ENCODE data around the gene LIN7A.

The LIN7A gene

GRCh38 chr12:80943338-80943737 is 5.6 kb upstream of the LIN7A start:
- Histone ChIP-seq H3K36me3 (ENCODE audit: insufficient read depth, low read length) (no peaks in the 10 kb centered on the region), H3K9me3 (ENCODE audit: insufficient read depth, low read depth, low read length) (no peaks in the 10 kb centered on the region), H3K79me2 (ENCODE audit: insufficient read depth, low read length) (no peaks in the 10 kb centered on the region), H3K9me2 (replicated peaks; ENCODE audit: low read depth, low read length) (no peaks in the 10 kb centered on the region), H4K20me1 (ENCODE audit: insufficient read depth, low read length, poor library complexity, severe bottlenecking) (no peaks in the 10 kb centered on the region), H3K4me2 (ENCODE audit: low read depth, low read length, poor library complexity, severe bottlenecking) (no peak overlapping the region), H3K27me3 (ENCODE audit: insufficient read depth, low read length, poor library complexity, severe bottlenecking) (no peaks in the 10 kb centered on the region), H2AFZ (ENCODE audit: low read length) (no peak overlapping the region), H3K9ac (ENCODE audit: low read depth, low read length, poor library complexity, severe bottlenecking) (no peak overlapping the region), H3K4me1 (ENCODE audit: insufficient read depth, low read length, poor library complexity, severe bottlenecking) (no peaks in the 10 kb centered on the region), H3K4me3 (ENCODE audit: low read length, poor library complexity, severe bottlenecking) (no peak overlapping the region), H3F3A (ENCODE audit: low read depth) (no peaks in the 10 kb centered on the region)
- no peak for TF ChIP-seq CTCF (conservative IDR thresholded peaks at IDR 0.05; ENCODE audit: low read length)
- TF ChIP-seq EZH2phosphoT487 (IDR thresholded peaks at IDR 0.05; ENCODE audit: borderline replicate concordance), result no peak

DNA sequence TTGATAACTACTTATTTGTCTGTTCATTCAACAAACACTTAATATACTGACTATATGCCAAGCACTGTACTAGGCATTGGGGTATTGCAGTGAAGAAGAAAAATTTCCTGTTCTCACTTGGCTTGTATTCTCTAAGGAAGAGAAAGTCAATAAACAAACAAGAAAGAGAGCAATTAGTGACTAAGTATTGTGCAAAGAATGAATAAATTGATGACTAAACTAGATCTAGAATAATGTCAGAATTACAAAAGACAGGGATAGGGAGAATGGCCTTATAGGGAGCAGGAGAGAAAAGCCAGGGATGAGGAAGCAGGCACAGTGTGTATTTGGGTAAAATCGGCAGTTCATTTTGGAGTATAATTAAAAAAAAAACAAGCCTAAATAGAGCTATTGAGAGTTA is 4.2 kb upstream of the LIN7A start:
- Histone ChIP-seq H2AFZ (ENCODE audit: low read length) (no peak overlapping the region), H3K9ac (ENCODE audit: low read depth, low read length, poor library complexity, severe bottlenecking) (no peak overlapping the region), H3K4me1 (ENCODE audit: insufficient read depth, low read length, poor library complexity, severe bottlenecking) (no peaks in the 10 kb centered on the region), H4K20me1 (ENCODE audit: insufficient read depth, low read length, poor library complexity, severe bottlenecking) (no peaks in the 10 kb centered on the region), H3K36me3 (ENCODE audit: insufficient read depth, low read length) (no peaks in the 10 kb centered on the region), H3K79me2 (ENCODE audit: insufficient read depth, low read length) (no peaks in the 10 kb centered on the region), H3K4me3 (ENCODE audit: low read length, poor library complexity, severe bottlenecking) (no peak overlapping the region), H3K9me2 (replicated peaks; ENCODE audit: low read depth, low read length) (no peaks in the 10 kb centered on the region), H3F3A (ENCODE audit: low read depth) (no peaks in the 10 kb centered on the region), H3K9me3 (ENCODE audit: insufficient read depth, low read depth, low read length) (no peaks in the 10 kb centered on the region), H3K4me2 (ENCODE audit: low read depth, low read length, poor library complexity, severe bottlenecking) (no peak overlapping the region), H3K27me3 (ENCODE audit: insufficient read depth, low read length, poor library complexity, severe bottlenecking) (no peaks in the 10 kb centered on the region)
- TF ChIP-seq EZH2phosphoT487 (IDR thresholded peaks at IDR 0.05; ENCODE audit: borderline replicate concordance) (no peak), CTCF (conservative IDR thresholded peaks at IDR 0.05; ENCODE audit: low read length) (no peak)

DNA sequence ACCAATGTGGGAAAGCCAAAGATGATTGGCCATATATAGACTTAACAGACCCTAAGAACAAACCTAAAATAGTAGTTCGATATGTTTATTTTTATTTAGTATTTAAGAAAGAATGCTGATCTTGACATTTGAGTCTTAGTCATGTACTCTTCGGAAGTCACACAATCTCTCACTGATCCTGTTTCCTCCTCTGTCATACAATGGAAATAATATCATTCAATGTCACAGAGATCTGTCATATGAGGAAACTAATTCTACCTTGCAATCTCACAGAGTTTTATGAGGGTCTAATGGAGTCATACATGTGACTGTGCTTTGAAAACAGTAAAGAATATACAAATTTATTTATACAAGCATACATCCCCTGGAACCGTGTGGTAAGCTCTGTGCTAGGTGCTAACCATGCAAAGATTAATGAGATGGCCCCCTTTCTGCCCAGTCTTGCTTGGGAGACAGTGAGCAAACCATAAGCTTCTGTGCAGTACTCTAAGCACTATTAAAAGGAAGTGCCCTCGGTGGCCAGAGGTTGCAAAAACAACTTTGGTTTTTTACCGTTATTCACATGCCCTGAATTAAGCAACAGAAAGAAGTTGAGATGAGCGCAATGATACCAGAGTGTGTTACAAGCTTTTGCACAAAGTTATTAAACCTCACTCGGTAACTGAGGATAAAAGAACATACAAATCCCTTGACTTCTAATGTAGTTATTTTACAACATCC is 1.7 kb upstream of the LIN7A start:
- TF ChIP-seq CTCF (conservative IDR thresholded peaks at IDR 0.05; ENCODE audit: low read length) (no peak), EZH2phosphoT487 (IDR thresholded peaks at IDR 0.05; ENCODE audit: borderline replicate concordance) (no peak)
- H4K20me1 ChIP-seq (ENCODE audit: insufficient read depth, low read length, poor library complexity, severe bottlenecking), result no peaks in the 10 kb centered on the region
- no peaks in the 10 kb centered on the region for H3K9me3 ChIP-seq (ENCODE audit: insufficient read depth, low read depth, low read length)
- no peak overlapping the region for H3K4me3 ChIP-seq (ENCODE audit: low read length, poor library complexity, severe bottlenecking)
- no peaks in the 10 kb centered on the region for H3K79me2 ChIP-seq (ENCODE audit: insufficient read depth, low read length)
- no peaks in the 10 kb centered on the region for H3K9me2 ChIP-seq (replicated peaks; ENCODE audit: low read depth, low read length)
- H3K36me3 ChIP-seq (ENCODE audit: insufficient read depth, low read length), result no peaks in the 10 kb centered on the region
- no peaks in the 10 kb centered on the region for H3K4me1 ChIP-seq (ENCODE audit: insufficient read depth, low read length, poor library complexity, severe bottlenecking)
- H3F3A ChIP-seq (ENCODE audit: low read depth), result no peaks in the 10 kb centered on the region
- H3K9ac ChIP-seq (ENCODE audit: low read depth, low read length, poor library complexity, severe bottlenecking), result no peak overlapping the region
- no peaks in the 10 kb centered on the region for H3K27me3 ChIP-seq (ENCODE audit: insufficient read depth, low read length, poor library complexity, severe bottlenecking)
- no peak overlapping the region for H2AFZ ChIP-seq (ENCODE audit: low read length)
- H3K4me2 ChIP-seq (ENCODE audit: low read depth, low read length, poor library complexity, severe bottlenecking), result no peak overlapping the region
